ENCODE data around the gene SMCO1.

The SMCO1 gene

GRCh38 chr3:196518966-196519717 lies 4.0 kb upstream of the SMCO1 start:
- Histone ChIP-seq H3K27ac (ENCODE audit: low read depth, low read length) (no peak overlapping the region), H4K12ac (ENCODE audit: low read depth, low read length) (no peak overlapping the region), H3K4me1 (ENCODE audit: control insufficient read depth in 1 of 2, insufficient read depth in 2 of 2, low read length in 2 of 2) (no peaks in the 10 kb centered on the region), H2AK5ac (ENCODE audit: low read length) (no peak overlapping the region), H3K9ac (ENCODE audit: low read length) (no peak overlapping the region), H3K4me2 (ENCODE audit: low read length) (no peak overlapping the region), H3K4me3 (ENCODE audit: low read depth, low read length) (no peak overlapping the region), H4K91ac (ENCODE audit: low read depth, low read length) (no peak overlapping the region), H3K4ac (ENCODE audit: low read depth, low read length) (no peak overlapping the region), H3K14ac (ENCODE audit: low read length) (no peak overlapping the region), H3K23ac (ENCODE audit: low read length) (no peak overlapping the region), H3K9me3 (ENCODE audit: insufficient read depth, low read depth, low read length) (peaks cover 20% of the 10 kb centered on the region), H2BK5ac (ENCODE audit: low read depth, low read length, poor library complexity) (no peak overlapping the region), H3K27me3 (ENCODE audit: insufficient read depth, low read length) (no peaks in the 10 kb centered on the region), H3K36me3 (ENCODE audit: control insufficient read depth in 1 of 2, insufficient read depth in 2 of 2, low read length in 2 of 2) (no peaks in the 10 kb centered on the region), H3K79me2 (ENCODE audit: control insufficient read depth, insufficient read depth, low read length, poor library complexity) (no peaks in the 10 kb centered on the region), H2AFZ (ENCODE audit: insufficient read depth, low read length, poor library complexity) (no peak overlapping the region), H3K79me1 (ENCODE audit: low read length) (no peaks in the 10 kb centered on the region), H2BK120ac (ENCODE audit: insufficient read depth, low read length, poor library complexity) (no peak overlapping the region), H2BK12ac (ENCODE audit: low read length) (no peak overlapping the region), H4K8ac (ENCODE audit: low read depth, low read length) (no peak overlapping the region), H3K18ac (ENCODE audit: low read length) (no peak overlapping the region)
- no CpG with 5 or more reads among the region's 12 CpGs for WGBS (ENCODE audit: extremely low coverage, insufficient coverage, insufficient read length)
- DNase-seq = peak; percentile 76 to 94

DNA sequence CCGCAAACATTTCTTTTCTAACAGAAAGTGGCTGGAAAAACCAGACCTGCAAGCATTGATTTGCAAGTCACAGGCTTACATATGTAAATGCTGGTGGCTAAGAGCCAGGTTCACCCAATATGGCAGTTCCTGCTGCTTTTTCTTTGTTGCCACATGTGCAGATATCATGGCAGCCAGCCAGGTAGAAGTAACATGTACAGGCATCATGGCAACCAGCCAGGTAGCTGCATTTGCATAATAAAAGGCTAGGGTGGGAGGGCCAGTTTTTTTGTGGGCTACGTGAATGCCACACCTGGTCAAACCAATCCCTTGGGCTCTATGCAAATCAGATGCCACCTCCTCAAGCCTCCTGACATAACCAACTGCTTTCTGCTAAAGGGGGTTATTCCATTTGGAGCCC lies 2.8 kb upstream of the SMCO1 start:
- Histone ChIP-seq H3K4me2 (ENCODE audit: low read length) (no peak overlapping the region), H3K79me1 (ENCODE audit: low read length) (no peaks in the 10 kb centered on the region), H2AFZ (ENCODE audit: insufficient read depth, low read length, poor library complexity) (no peak overlapping the region), H3K27ac (ENCODE audit: low read depth, low read length) (no peak overlapping the region), H3K14ac (ENCODE audit: low read length) (no peak overlapping the region), H3K4ac (ENCODE audit: low read depth, low read length) (no peak overlapping the region), H3K79me2 (ENCODE audit: control insufficient read depth, insufficient read depth, low read length, poor library complexity) (no peaks in the 10 kb centered on the region), H3K4me3 (ENCODE audit: low read depth, low read length) (no peak overlapping the region), H2BK12ac (ENCODE audit: low read length) (no peak overlapping the region), H3K23ac (ENCODE audit: low read length) (no peak overlapping the region), H3K9me3 (ENCODE audit: insufficient read depth, low read depth, low read length) (peaks cover 20% of the 10 kb centered on the region), H3K18ac (ENCODE audit: low read length) (no peak overlapping the region), H3K36me3 (ENCODE audit: control insufficient read depth in 1 of 2, insufficient read depth in 2 of 2, low read length in 2 of 2) (no peaks in the 10 kb centered on the region), H4K8ac (ENCODE audit: low read depth, low read length) (no peak overlapping the region), H2BK120ac (ENCODE audit: insufficient read depth, low read length, poor library complexity) (no peak overlapping the region), H3K9ac (ENCODE audit: low read length) (no peak overlapping the region), H3K27me3 (ENCODE audit: insufficient read depth, low read length) (no peaks in the 10 kb centered on the region), H2AK5ac (ENCODE audit: low read length) (no peak overlapping the region), H2BK5ac (ENCODE audit: low read depth, low read length, poor library complexity) (no peak overlapping the region), H3K4me1 (ENCODE audit: control insufficient read depth in 1 of 2, insufficient read depth in 2 of 2, low read length in 2 of 2) (no peaks in the 10 kb centered on the region), H4K91ac (ENCODE audit: low read depth, low read length) (no peak overlapping the region), H4K12ac (ENCODE audit: low read depth, low read length) (no peak overlapping the region)
- DNase-seq = no peak
- no CpG with 5 or more reads among the region's 2 CpGs for WGBS (ENCODE audit: extremely low coverage, insufficient coverage, insufficient read length)

DNA sequence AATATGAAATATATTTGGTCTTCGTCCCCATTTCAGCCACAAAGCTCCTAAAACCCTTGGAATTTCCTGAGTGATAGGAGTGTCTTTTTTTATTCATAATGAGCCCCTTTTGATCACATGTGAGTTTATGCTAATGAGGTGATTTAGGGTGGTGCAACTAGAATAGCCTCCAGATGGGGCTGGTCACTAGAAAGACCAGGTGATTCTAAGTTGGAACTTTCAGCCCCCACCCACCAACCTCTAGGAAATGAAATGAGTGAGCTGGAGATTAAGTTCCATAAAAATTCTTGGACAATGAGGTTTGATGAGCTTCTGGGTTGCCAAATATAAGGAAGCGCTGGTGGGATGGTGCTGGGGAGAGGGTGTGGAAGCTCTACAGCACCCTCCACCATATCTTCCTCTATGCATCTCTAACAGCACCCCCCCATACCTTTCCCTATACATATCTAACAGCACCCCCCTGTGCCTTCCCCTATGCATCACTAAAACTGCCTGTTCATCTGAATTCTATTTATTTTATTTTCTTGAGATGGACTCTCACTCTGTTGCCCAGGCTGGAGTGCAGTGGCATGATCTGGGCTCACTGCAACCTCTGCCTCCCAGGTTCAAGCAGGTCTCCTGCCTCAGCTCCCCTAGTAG lies 2.1 kb upstream of the SMCO1 start:
- Histone ChIP-seq H2AK5ac (ENCODE audit: low read length) (no peak overlapping the region), H3K79me2 (ENCODE audit: control insufficient read depth, insufficient read depth, low read length, poor library complexity) (no peaks in the 10 kb centered on the region), H3K36me3 (ENCODE audit: control insufficient read depth in 1 of 2, insufficient read depth in 2 of 2, low read length in 2 of 2) (no peaks in the 10 kb centered on the region), H2BK12ac (ENCODE audit: low read length) (no peak overlapping the region), H3K79me1 (ENCODE audit: low read length) (no peaks in the 10 kb centered on the region), H2AFZ (ENCODE audit: insufficient read depth, low read length, poor library complexity) (no peak overlapping the region), H3K27ac (ENCODE audit: low read depth, low read length) (no peak overlapping the region), H3K18ac (ENCODE audit: low read length) (no peak overlapping the region), H3K9me3 (ENCODE audit: insufficient read depth, low read depth, low read length) (peaks cover 19% of the 10 kb centered on the region), H4K91ac (ENCODE audit: low read depth, low read length) (no peak overlapping the region), H3K23ac (ENCODE audit: low read length) (no peak overlapping the region), H3K4ac (ENCODE audit: low read depth, low read length) (no peak overlapping the region), H3K27me3 (ENCODE audit: insufficient read depth, low read length) (no peaks in the 10 kb centered on the region), H4K12ac (ENCODE audit: low read depth, low read length) (no peak overlapping the region), H3K4me2 (ENCODE audit: low read length) (no peak overlapping the region), H3K4me1 (ENCODE audit: control insufficient read depth in 1 of 2, insufficient read depth in 2 of 2, low read length in 2 of 2) (no peaks in the 10 kb centered on the region), H3K14ac (ENCODE audit: low read length) (no peak overlapping the region), H4K8ac (ENCODE audit: low read depth, low read length) (no peak overlapping the region), H2BK5ac (ENCODE audit: low read depth, low read length, poor library complexity) (no peak overlapping the region), H3K9ac (ENCODE audit: low read length) (no peak overlapping the region), H2BK120ac (ENCODE audit: insufficient read depth, low read length, poor library complexity) (no peak overlapping the region), H3K4me3 (ENCODE audit: low read depth, low read length) (no peak overlapping the region)
- WGBS (ENCODE audit: extremely low coverage, insufficient coverage, insufficient read length) = no CpG with 5 or more reads among the region's 2 CpGs
- DNase-seq = no peak

DNA sequence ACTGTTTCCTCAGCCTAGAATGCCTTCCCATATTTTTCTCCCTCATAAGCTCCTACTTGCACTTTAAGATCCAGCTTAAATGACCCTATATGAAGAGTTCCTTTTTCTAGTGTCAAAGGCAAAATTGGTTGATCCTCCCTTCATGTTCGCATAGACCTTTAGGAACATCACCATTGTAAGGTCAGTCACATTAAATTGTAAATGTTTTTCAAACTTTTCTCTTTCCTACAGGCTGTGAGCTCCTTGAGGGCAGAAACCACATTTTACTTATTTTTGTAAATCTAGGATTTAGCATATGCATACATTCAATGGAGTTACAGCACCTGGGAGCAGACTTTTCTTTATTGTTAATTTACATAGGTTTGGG lies 813 bp downstream of the SMCO1 start:
- Histone ChIP-seq H3K9me3 (ENCODE audit: insufficient read depth, low read depth, low read length) (peaks cover 7% of the 10 kb centered on the region), H3K79me2 (ENCODE audit: control insufficient read depth, insufficient read depth, low read length, poor library complexity) (no peaks in the 10 kb centered on the region), H4K91ac (ENCODE audit: low read depth, low read length) (no peak overlapping the region), H3K4ac (ENCODE audit: low read depth, low read length) (no peak overlapping the region), H3K27ac (ENCODE audit: low read depth, low read length) (no peak overlapping the region), H2BK12ac (ENCODE audit: low read length) (no peak overlapping the region), H2AK5ac (ENCODE audit: low read length) (no peak overlapping the region), H3K79me1 (ENCODE audit: low read length) (no peaks in the 10 kb centered on the region), H3K27me3 (ENCODE audit: insufficient read depth, low read length) (no peaks in the 10 kb centered on the region), H3K4me1 (ENCODE audit: control insufficient read depth in 1 of 2, insufficient read depth in 2 of 2, low read length in 2 of 2) (no peaks in the 10 kb centered on the region), H4K8ac (ENCODE audit: low read depth, low read length) (no peak overlapping the region), H4K12ac (ENCODE audit: low read depth, low read length) (no peak overlapping the region), H3K36me3 (ENCODE audit: control insufficient read depth in 1 of 2, insufficient read depth in 2 of 2, low read length in 2 of 2) (no peaks in the 10 kb centered on the region), H3K9ac (ENCODE audit: low read length) (no peak overlapping the region), H3K4me3 (ENCODE audit: low read depth, low read length) (no peak overlapping the region), H3K23ac (ENCODE audit: low read length) (no peak overlapping the region), H2BK5ac (ENCODE audit: low read depth, low read length, poor library complexity) (no peak overlapping the region), H2AFZ (ENCODE audit: insufficient read depth, low read length, poor library complexity) (no peak overlapping the region), H2BK120ac (ENCODE audit: insufficient read depth, low read length, poor library complexity) (no peak overlapping the region), H3K18ac (ENCODE audit: low read length) (no peak overlapping the region), H3K14ac (ENCODE audit: low read length) (no peak overlapping the region), H3K4me2 (ENCODE audit: low read length) (no peak overlapping the region)
- no peak for DNase-seq
- WGBS (ENCODE audit: extremely low coverage, insufficient coverage, insufficient read length) = no CpG with 5 or more reads among the region's 1 CpG
